ENCODE measurements around the gene LYRM2.

Gene LYRM2

GRCh38 chr6:89682991-89683390 is 44.4 kb upstream of the LYRM2 start:
- no peaks in the 10 kb centered on the region for H3K9me2 ChIP-seq (replicated peaks; ENCODE audit: insufficient read depth, low read length)
- H3K36me3 ChIP-seq (ENCODE audit: low read length) = peaks cover 23% of the 10 kb centered on the region; the same call in 1 of the 2 replicates

GRCh38 chr6:89681983-89682564 is 43.5 kb upstream of the LYRM2 start:
- Histone ChIP-seq H3K4me3 (ENCODE audit: insufficient read depth, low read length, poor library complexity, severe bottlenecking) (no peak overlapping the region), H2AFZ (ENCODE audit: low read depth, low read length, severe bottlenecking) (no peak overlapping the region), H3K36me3 (ENCODE audit: low read length) (peaks cover 19% of the 10 kb centered on the region; the same call in 1 of the 2 replicates), H3K79me2 (ENCODE audit: insufficient read depth, low read length) (no peaks in the 10 kb centered on the region), H3K4me2 (ENCODE audit: low read depth, low read length, poor library complexity, severe bottlenecking) (no peak overlapping the region), H3K27me3 (ENCODE audit: low read length) (no peaks in the 10 kb centered on the region), H3K9me2 (replicated peaks; ENCODE audit: insufficient read depth, low read length) (no peaks in the 10 kb centered on the region), H3K9me3 (ENCODE audit: insufficient read depth, low read length) (no peaks in the 10 kb centered on the region), H3K9ac (ENCODE audit: low read length) (no peak overlapping the region), H3F3A (ENCODE audit: insufficient read depth) (no peaks in the 10 kb centered on the region), H3K27ac (ENCODE audit: low read depth, low read length) (no peak overlapping the region), H4K20me1 (ENCODE audit: low read depth, low read length) (no peaks in the 10 kb centered on the region)
- no peak for TF ChIP-seq EZH2phosphoT487 (conservative IDR thresholded peaks at IDR 0.05; ENCODE audit: low read length)
- TF ChIP-seq CTCF (IDR thresholded peaks at IDR 0.05; ENCODE audit: insufficient read depth, low read length, poor library complexity, severe bottlenecking) = no peak

More at GRCh38 chr6:89682991-89683390, 44.4 kb upstream of the LYRM2 start:
- Histone ChIP-seq H3K79me2 (ENCODE audit: insufficient read depth, low read length) (no peaks in the 10 kb centered on the region), H3K4me3 (ENCODE audit: insufficient read depth, low read length, poor library complexity, severe bottlenecking) (no peak overlapping the region), H3K27me3 (ENCODE audit: low read length) (no peaks in the 10 kb centered on the region), H3K27ac (ENCODE audit: low read depth, low read length) (no peak overlapping the region), H3K9ac (ENCODE audit: low read length) (no peak overlapping the region), H3F3A (ENCODE audit: insufficient read depth) (no peaks in the 10 kb centered on the region), H2AFZ (ENCODE audit: low read depth, low read length, severe bottlenecking) (no peak overlapping the region), H3K4me2 (ENCODE audit: low read depth, low read length, poor library complexity, severe bottlenecking) (no peak overlapping the region), H4K20me1 (ENCODE audit: low read depth, low read length) (no peaks in the 10 kb centered on the region), H3K9me3 (ENCODE audit: insufficient read depth, low read length) (no peaks in the 10 kb centered on the region)
- no peak for TF ChIP-seq CTCF (IDR thresholded peaks at IDR 0.05; ENCODE audit: insufficient read depth, low read length, poor library complexity, severe bottlenecking)

- Histone ChIP-seq H3K27me3 (ENCODE audit: low read length) (no peaks in the 10 kb centered on the region), H3K9me2 (replicated peaks; ENCODE audit: insufficient read depth, low read length) (no peaks in the 10 kb centered on the region), H3K36me3 (ENCODE audit: low read length) (peaks cover 25% of the 10 kb centered on the region; the same call in 1 of the 2 replicates), H3K9me3 (ENCODE audit: insufficient read depth, low read length) (no peaks in the 10 kb centered on the region), H4K20me1 (ENCODE audit: low read depth, low read length) (no peaks in the 10 kb centered on the region), H3K27ac (ENCODE audit: low read depth, low read length) (no peak overlapping the region), H3K4me2 (ENCODE audit: low read depth, low read length, poor library complexity, severe bottlenecking) (no peak overlapping the region), H2AFZ (ENCODE audit: low read depth, low read length, severe bottlenecking) (no peak overlapping the region), H3K4me3 (ENCODE audit: insufficient read depth, low read length, poor library complexity, severe bottlenecking) (no peak overlapping the region), H3K9ac (ENCODE audit: low read length) (no peak overlapping the region), H3F3A (ENCODE audit: insufficient read depth) (no peaks in the 10 kb centered on the region), H3K79me2 (ENCODE audit: insufficient read depth, low read length) (no peaks in the 10 kb centered on the region)
- TF ChIP-seq CTCF (IDR thresholded peaks at IDR 0.05; ENCODE audit: insufficient read depth, low read length, poor library complexity, severe bottlenecking) (no peak), EZH2phosphoT487 (conservative IDR thresholded peaks at IDR 0.05; ENCODE audit: low read length) (no peak)
Measured at GRCh38 chr6:89680551-89680950, 42.0 kb upstream of the LYRM2 start.

Data from SU-DHL-6 (cell line).